Activated CD4-positive, alpha-beta T cell treated with anti-CD3 and anti-CD28 coated beads, Interleukin-2, amount 50 U/mL, for 24 hours (primary cell): ENCODE data around the gene ADSS1.
"Not testable (repeated sequence)": the region's sequence is repeated elsewhere in the genome, so short reads cannot be mapped to it uniquely, and the experiment has no call there.

Experiments used
- DNase-seq, 2 donors: peaks; one replicate each; pipeline ENCODE4 v3.0.0-alpha.2; 2020; ENCODE audit warnings: low read depth in 1 of 2, low spot score in 1 of 2

ADSS1 gene

GRCh38 chr14:104714066-104714465 lies 10.0 kb upstream of the ADSS1 start:
- DNase-seq = no peak

GRCh38 chr14:104714681-104715080 lies 9.3 kb upstream of the ADSS1 start:
- no peak for DNase-seq

- DNase-seq = no peak
These were observed 8.6 kb upstream of the ADSS1 start for GRCh38 chr14:104715416-104715815.

DNA sequence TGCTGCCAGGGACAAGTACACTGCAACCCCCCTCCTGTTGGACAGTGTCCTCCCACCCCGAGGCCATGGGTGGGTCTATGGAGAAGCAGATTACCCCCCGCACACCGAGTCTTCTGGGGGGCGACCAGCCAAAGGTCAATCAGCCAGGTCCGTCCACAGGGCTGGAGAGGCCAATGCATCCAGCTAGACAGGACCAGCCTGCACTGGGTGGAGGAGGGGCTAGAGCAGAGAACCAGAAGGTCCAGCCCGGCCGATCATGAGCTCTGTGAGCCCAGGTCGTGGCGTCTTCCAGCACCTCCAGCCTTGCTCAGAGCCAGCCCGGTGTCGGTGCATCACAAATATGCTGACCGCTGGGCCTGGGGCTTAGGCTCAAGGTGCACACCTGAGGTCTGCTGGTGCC lies 8.2 kb upstream of the ADSS1 start:
- no peak for DNase-seq

DNA sequence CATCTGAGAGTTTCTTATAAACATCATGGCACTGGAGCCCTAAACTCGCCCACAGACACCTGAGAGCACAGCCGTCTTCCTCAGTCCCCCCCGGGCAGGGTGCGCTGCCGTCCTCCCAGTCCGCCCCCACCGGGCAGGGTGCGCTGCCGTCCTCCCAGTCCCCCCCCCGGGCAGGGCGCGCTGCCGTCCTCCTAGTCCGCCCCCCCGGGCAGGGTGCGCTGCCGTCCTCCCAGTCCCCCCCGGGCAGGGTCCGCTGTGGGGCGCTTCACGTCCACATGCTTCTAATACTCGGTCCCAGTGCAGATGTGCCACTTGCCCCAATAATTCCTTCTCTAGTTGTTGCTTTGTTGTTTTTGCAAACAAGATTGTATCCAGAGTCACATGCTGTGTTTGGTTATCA lies 6.9 kb upstream of the ADSS1 start:
- DNase-seq = no peak

- no peak for DNase-seq
These were observed 6.4 kb upstream of the ADSS1 start for GRCh38 chr14:104717646-104718045.

DNA sequence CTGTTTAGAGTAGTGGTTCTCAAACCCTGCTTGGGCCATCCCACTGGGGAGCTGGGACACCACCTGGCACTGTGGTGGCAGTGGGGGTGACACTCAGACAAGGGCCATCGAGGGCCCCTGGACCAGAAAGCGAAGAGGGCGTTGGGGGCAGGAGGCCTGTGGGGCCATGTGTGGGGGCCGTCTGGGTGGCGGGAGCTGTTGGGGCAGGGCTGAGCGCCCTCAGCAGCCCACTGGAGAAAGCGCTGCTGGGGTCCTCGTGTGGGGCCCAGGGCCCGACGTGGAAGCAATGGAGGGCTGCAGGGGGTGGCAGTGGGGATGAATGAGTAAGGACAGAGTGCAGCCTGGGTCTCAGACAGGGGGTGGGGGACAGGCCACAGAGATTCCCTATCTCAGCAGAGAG lies 5.9 kb upstream of the ADSS1 start:
- no peak for DNase-seq

- no peak for DNase-seq
These were observed 5.2 kb upstream of the ADSS1 start for GRCh38 chr14:104718871-104719270.

- no peak for DNase-seq
These were observed 4.7 kb upstream of the ADSS1 start for GRCh38 chr14:104719343-104719742.

- no peak for DNase-seq
These were observed 2.3 kb upstream of the ADSS1 start for GRCh38 chr14:104721505-104722431.

DNA sequence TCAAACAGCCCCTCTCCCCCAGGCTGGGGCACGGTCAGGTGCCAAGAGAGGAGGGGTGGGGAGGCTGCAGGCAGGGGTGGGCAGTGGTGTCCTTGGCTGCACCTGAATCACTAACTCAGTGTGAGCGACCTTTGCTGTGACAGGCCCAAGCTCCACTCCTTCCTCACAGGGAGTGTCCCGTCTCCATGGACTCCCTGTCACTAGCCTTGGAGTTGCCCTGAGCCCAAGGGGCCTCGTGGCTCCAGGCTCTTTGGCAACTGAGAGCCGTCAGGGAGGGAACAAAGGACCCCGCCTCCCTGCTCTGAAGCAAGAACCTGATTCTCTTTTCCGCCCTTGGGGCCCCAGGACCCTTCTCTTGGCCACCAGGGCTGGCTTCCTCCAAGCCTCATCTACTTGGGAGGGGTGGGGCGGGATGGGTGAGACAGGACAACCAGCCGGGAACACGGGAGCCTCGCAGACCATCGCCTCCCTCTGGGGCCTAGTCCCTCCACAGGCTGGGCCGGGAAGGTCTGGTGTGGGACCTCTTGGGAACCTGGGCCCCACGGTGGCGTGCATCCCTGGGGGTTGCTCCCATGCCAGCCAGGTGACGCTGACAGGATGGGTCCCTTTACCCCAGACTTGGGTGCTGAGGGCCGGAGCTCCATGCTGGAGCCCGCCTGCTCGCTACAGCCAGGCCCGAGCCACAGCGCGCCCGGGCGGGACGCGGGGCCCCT lies 935 bp upstream of the ADSS1 start:
- DNase-seq = no peak

DNA sequence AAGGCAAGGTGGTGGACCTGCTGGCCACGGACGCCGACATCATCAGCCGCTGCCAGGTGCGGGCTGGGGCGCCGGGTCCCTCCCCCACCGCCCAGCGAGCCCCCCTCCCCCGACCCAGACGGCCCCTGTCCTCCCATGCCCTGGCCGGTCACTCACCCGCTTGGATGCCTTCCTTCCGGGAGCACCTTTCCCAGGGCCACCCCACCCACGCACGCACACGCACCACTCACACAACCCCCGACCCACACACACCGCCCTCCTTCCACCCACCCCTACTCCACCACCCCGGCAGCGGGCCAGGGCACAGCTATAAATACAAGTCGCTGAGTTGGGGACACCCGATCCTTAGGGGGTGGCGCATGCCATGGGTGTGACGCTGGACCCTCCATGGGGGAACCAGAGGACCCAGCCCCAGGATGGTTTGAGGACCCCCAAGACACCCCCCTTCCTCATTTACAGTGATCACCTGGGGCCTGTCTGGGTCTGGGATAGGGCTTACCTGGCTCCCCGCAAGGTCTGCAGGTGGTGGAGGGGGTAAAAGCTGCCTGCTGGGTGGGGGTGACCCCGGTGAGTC lies 465 bp downstream of the ADSS1 start:
- DNase-seq = no peak

GRCh38 chr14:104724981-104725771 lies 1.1 kb downstream of the ADSS1 start:
- DNase-seq = no peak

DNA sequence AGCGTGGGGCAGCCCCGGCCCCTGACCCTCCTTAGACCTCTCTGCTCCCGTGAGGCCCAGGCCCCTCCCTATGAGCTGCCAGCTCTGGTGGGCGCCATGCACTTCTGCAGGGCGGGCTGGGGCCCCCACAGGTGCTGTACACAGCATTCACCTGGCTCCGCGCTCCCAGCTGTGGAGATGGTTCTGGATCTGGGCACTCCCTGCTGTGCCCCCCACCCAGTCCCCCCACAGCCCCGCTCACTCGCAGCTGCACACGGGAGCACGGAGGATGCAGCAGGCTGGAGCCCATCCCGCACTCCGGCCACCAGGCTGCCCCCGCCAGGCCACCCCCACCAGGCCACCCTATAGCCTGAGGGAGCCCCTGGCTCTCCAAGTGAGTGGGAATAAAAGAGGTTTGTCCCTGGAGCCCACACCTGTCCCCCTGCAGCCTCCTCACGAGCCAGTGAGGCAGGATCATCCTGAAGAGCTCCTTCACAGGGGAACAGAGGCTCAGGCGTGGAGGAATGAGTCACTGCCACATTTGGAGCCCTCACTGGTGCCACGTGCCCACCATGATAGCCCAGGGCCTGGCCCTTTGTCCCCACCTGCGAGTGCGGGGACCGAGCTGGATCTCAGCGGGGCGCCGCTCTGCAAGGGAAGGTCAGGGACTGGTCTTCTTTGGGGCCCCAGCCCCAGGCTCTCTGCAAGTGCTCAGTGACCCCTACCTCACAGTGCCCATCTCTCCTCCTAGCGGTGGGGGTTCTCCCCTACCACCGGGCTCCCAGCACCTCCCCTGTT lies 1.9 kb downstream of the ADSS1 start:
- no peak for DNase-seq

- no peak for DNase-seq
These were observed 2.8 kb downstream of the ADSS1 start for GRCh38 chr14:104726600-104727451.

GRCh38 chr14:104728631-104729030 lies 4.6 kb downstream of the ADSS1 start:
- no peak for DNase-seq

DNA sequence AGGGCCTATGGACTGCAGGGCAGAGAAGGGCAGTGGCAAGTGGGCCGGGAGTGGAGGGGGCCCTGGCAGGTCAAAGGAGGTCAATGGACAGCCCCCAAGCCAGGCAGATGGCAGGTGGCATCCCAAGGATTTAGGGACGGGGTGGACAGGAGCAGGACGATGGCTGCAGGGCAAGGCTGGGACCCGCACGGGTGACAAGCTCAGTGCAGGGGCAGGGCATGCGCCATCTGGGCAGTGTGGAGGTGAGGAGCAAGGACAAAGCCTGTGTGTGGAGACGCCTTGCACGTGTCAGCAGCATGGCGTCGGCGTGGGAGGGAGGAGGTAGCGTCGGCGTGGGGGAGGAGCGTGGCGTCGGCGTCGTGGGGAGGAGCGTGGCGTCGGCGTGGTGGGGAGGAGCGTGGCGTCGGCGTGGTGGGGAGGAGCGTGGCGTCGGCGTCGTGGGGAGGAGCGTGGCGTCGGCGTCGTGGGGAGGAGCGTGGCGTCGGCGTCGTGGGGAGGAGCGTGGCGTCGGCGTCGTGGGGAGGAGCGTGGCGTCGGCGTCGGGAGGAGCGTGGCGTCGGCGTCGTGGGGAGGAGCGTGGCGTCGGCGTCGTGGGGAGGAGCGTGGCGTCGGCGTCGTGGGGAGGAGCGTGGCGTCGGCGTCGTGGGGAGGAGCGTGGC lies 5.3 kb downstream of the ADSS1 start:
- not testable (repeated sequence) for DNase-seq

- no peak for DNase-seq
These were observed 5.8 kb downstream of the ADSS1 start for GRCh38 chr14:104729835-104730181.

- DNase-seq = no peak
These were observed 6.5 kb downstream of the ADSS1 start for GRCh38 chr14:104730487-104730886.
